Neural progenitor cell (in vitro differentiated cells): ENCODE data around the gene VOPP1.

Experiments
- EZH2 ChIP-seq: fragments of 200-600 bp; sonication (generic); IDR thresholded peaks from 2 replicates; pipeline ENCODE4 v1.6.1; 2017; ENCODE audit warnings: antibody characterized with exemption, mild to moderate bottlenecking, moderate library complexity
- EZH2phosphoT487 ChIP-seq: fragments of 200-600 bp; sonication (generic); IDR thresholded peaks from 2 replicates; pipeline ENCODE4 v1.6.1; 2017; ENCODE audit warnings: antibody characterized with exemption
- TF ChIP-seq, protein P1 (sequence below): fragments of 200-600 bp; sonication (generic); IDR thresholded peaks from 2 replicates; pipeline ENCODE4 v1.5.1; 2017; ENCODE audit warnings: antibody characterized with exemption, mild to moderate bottlenecking

DNA sequence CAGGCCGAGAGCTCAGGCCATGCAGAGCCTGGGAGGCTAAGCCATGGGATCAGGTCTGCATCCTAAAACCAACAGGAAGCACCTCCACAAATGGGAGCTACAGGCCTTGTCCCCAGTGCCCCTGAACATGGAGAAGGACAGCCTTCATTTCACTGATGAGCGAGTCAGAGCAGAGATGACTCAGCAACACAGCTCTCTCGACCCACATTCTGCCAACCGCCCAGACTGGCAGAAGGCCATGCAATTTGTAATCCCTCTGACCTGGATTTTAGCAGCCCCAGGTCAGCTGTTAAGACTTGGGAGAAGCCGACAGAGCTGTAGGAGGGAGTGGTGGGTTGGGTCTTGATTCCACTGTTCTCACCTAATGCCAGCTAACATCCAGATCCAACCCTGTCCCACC lies 25.5 kb downstream of the VOPP1 start:
- TF ChIP-seq EZH2 (no peak), EZH2phosphoT487 (no peak)
- TF ChIP-seq, protein P1, sequence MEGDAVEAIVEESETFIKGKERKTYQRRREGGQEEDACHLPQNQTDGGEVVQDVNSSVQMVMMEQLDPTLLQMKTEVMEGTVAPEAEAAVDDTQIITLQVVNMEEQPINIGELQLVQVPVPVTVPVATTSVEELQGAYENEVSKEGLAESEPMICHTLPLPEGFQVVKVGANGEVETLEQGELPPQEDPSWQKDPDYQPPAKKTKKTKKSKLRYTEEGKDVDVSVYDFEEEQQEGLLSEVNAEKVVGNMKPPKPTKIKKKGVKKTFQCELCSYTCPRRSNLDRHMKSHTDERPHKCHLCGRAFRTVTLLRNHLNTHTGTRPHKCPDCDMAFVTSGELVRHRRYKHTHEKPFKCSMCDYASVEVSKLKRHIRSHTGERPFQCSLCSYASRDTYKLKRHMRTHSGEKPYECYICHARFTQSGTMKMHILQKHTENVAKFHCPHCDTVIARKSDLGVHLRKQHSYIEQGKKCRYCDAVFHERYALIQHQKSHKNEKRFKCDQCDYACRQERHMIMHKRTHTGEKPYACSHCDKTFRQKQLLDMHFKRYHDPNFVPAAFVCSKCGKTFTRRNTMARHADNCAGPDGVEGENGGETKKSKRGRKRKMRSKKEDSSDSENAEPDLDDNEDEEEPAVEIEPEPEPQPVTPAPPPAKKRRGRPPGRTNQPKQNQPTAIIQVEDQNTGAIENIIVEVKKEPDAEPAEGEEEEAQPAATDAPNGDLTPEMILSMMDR: no peak
